Type B pancreatic cell (in vitro differentiated cells): ENCODE data around the gene COL20A1. TPM values are rescaled to one million over a fixed set of nuclear protein-coding genes. Genes with fewer than 3 reads are reported as not detected.

ENCODE experiments used
- DNase-seq: peaks from one replicate; pipeline ENCODE4 v3.0.0; 2021; ENCODE audit warnings: mixed read lengths; ENCODE audit not compliant: unreplicated experiment; ENCODE audit errors: extremely low spot score
- H3K27ac Mint-ChIP-seq: 2 replicates; pipeline ENCODE4 v1.8.0; 2021; ENCODE audit warnings: mild to moderate bottlenecking, mixed read lengths
- H3K27me3 Mint-ChIP-seq: 2 replicates; pipeline ENCODE4 v1.8.0; 2021; ENCODE audit warnings: mixed read lengths
- H3K36me3 Mint-ChIP-seq: 2 replicates; pipeline ENCODE4 v1.8.0; 2021; ENCODE audit warnings: mixed read lengths
- H3K4me1 Mint-ChIP-seq: one replicate; pipeline ENCODE4 v1.8.0; 2021; ENCODE audit warnings: mixed read lengths; ENCODE audit not compliant: unreplicated experiment
- H3K4me3 Mint-ChIP-seq: 2 replicates; pipeline ENCODE4 v1.8.0; 2021; ENCODE audit warnings: mild to moderate bottlenecking, mixed read lengths
- H3K9me3 Mint-ChIP-seq: 2 replicates; pipeline ENCODE4 v1.8.0; 2021; ENCODE audit warnings: mixed read lengths
- CTCF ChIP-seq: fragments of 200-600 bp; sonication (generic); conservative IDR thresholded peaks from 2 replicates; pipeline ENCODE4 v1.5.0; 2021; ENCODE audit warnings: antibody characterized with exemption, mild to moderate bottlenecking
- microRNA-seq: library from miRNA; unstranded; fragments of <30 nt; microRNA quantifications from one replicate; pipeline ENCODE4, GENCODE V29; 2020
- total RNA-seq: library from RNA; stranded (reverse); gene quantifications from 2 replicates; pipeline ENCODE4 v1.2.1, GENCODE V29; 2021; ENCODE audit warnings: low replicate concordance

COL20A1 gene
- total RNA-seq, 1 donor from 2014 or later, result 0.36 TPM

- Mint-ChIP-seq H3K27ac (no peak overlapping the region), H3K27me3 (peaks cover 5% of the 10 kb centered on the region), H3K4me1 (no peaks in the 10 kb centered on the region), H3K4me3 (no peak overlapping the region), H3K9me3 (peaks cover 9% of the 10 kb centered on the region), H3K36me3 (no peaks in the 10 kb centered on the region)
- no peak for DNase-seq
- TF ChIP-seq CTCF, result no peak
These were observed 91.3 kb downstream of the COL20A1 start for GRCh38 chr20:63384336-63384735.

Small RNAs within 50 kb of the gene (microRNA-seq; reads per million reads assigned to microRNA genes)
- gene MIR4326, result 2.5 reads per million

Other genes with a start within 250 kb of the COL20A1 start
- 50.4 and 55.6 TPM in 2 replicates for gene YTHDF1, start 77.1 kb upstream of the COL20A1 start, total RNA-seq
- 1.2 TPM in 1 of 2 replicates, not detected in the other for gene BIRC7, start 57.3 kb upstream of the COL20A1 start, total RNA-seq
- gene NKAIN4, start 38.7 kb upstream of the COL20A1 start, total RNA-seq, result 6.5 and 10.2 TPM in 2 replicates
- gene ARFGAP1, start 20.4 kb upstream of the COL20A1 start, total RNA-seq, result 132 and 141 TPM in 2 replicates
- gene CHRNA4, start 68.2 kb downstream of the COL20A1 start, total RNA-seq, result 1.8 and 9.1 TPM in 2 replicates
- gene KCNQ2, start 179.5 kb downstream of the COL20A1 start, total RNA-seq, result 4.4 and 47.3 TPM in 2 replicates
- 20.5 and 30.2 TPM in 2 replicates for gene EEF1A2, start 205.9 kb downstream of the COL20A1 start, total RNA-seq
- gene PPDPF, start 227.6 kb downstream of the COL20A1 start, total RNA-seq, result 280 and 422 TPM in 2 replicates
- gene PTK6, start 244.2 kb downstream of the COL20A1 start, total RNA-seq, result 0.12 and 0.21 TPM in 2 replicates